Cerebellar cortex (tissue), 1 donor: Measurements from ENCODE around the gene HSFY2.
"Not testable (repeated sequence)": the region's sequence is repeated elsewhere in the genome, so short reads cannot be mapped to it uniquely, and the experiment has no call there.

ENCODE experiments used
- DNase-seq: peaks from one replicate; pipeline ENCODE4 v3.0.0-alpha.2; 2015; ENCODE audit warnings: low spot score

HSFY2 gene

GRCh38 chrY:18773635-18774034, at the start of gene HSFY2:
TSS of gene HSFY2 (minus strand) at chrY:18773735. CDS start at chrY:18773618, 117 bp downstream.
- not testable (repeated sequence) for DNase-seq

GRCh38 chrY:18815751-18816150, 42.2 kb upstream of the HSFY2 start:
- DNase-seq, result not testable (repeated sequence)

GRCh38 chrY:18788757-18789406, 15.3 kb upstream of the HSFY2 start:
- DNase-seq, result not testable (repeated sequence)

GRCh38 chrY:18754077-18754476, 19.5 kb downstream of the HSFY2 start:
- DNase-seq, result not testable (repeated sequence)

GRCh38 chrY:18753133-18753815, 20.3 kb downstream of the HSFY2 start:
- not testable (repeated sequence) for DNase-seq

- DNase-seq, result not testable (repeated sequence)
Observed at GRCh38 chrY:18723714-18724113, 49.8 kb downstream of the HSFY2 start.
